ENCODE results near the gene FER.

DNA sequence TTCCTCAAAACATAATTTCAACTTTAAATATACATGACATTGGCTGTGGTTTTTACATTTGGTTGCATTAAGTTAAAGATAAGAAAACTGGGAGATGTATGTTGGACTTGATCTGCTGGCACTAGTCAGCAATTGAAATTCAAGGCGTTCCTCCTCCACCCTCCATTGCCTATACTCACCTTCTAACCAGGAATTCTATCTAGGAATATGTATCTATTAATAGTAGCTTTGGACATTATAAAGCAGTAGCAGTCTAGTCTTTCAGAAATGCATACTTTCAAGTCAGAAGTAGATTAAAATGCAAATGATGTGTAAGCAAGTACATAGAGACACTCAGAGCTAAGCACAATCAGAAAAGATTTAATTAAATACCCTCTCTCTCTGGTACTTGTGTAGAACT is 24.9 kb downstream of the FER start:
- TF ChIP-seq, protein P1, sequence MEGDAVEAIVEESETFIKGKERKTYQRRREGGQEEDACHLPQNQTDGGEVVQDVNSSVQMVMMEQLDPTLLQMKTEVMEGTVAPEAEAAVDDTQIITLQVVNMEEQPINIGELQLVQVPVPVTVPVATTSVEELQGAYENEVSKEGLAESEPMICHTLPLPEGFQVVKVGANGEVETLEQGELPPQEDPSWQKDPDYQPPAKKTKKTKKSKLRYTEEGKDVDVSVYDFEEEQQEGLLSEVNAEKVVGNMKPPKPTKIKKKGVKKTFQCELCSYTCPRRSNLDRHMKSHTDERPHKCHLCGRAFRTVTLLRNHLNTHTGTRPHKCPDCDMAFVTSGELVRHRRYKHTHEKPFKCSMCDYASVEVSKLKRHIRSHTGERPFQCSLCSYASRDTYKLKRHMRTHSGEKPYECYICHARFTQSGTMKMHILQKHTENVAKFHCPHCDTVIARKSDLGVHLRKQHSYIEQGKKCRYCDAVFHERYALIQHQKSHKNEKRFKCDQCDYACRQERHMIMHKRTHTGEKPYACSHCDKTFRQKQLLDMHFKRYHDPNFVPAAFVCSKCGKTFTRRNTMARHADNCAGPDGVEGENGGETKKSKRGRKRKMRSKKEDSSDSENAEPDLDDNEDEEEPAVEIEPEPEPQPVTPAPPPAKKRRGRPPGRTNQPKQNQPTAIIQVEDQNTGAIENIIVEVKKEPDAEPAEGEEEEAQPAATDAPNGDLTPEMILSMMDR (IDR thresholded peaks at IDR 0.05): no peak
- no peak for TF ChIP-seq POLR2A (IDR thresholded peaks at IDR 0.05)
